ENCODE data around the gene TSPO.
A peak's percentile ranks its signal among the peaks of the same experiment; 100 is the strongest.
"Not testable (repeated sequence)": the region's sequence is repeated elsewhere in the genome, so short reads cannot be mapped to it uniquely, and the experiment has no call there.

TSPO gene

DNA sequence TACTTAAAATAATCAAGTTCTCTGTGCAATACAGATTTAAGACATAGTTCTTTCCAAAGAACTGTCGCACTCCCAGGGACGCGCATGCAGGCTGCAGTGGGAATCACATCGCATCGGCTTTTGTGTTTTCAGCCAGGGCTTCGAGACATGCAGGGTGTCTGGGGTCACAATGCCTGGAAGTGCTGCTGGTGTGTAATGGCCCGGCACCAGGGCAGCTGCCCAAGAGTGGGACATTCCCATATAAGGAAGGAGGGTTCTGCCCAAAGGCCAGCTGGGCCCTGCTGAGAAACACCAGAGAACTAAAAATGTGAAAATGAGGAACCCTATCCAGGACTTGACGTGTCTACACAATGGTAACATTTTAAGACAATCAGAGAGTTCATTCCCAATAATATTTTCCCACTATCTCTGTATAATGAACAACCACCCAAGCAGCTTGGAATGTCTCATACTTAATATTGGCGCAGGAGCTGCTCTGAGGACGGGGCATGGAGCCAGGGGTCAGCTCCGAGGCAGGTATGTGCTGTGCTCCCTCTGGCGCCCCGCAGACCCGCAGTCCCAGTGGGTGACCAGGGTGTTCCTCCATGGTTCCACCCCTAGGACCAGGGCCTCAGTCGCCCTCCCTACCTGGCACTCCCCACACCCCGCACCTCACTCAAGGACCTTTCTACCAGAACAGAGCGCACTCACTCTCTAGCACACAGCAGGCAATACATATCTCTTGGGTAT, 19.4 kb upstream of the TSPO start:
- no peak for DNase-seq

DNA sequence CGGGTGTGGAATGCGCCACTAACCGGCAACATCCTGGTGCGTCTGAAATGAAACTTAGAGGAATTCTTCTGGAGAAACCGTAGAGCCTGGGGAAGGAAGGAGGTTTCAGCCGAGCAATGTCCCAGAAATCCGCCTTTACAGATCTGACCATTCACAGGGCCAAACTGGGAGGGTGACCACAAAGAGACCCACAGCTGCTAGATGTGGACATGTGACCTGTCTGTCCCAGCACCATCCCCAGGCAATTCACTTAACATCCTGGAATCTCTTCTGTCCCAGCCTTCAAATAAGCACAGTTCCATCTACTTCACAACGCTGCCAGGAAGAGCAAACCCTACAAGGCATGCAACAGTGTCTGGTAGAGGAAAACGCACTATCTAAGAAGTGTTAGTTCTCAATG, 18.0 kb upstream of the TSPO start:
- no peak for DNase-seq

- no peak for DNase-seq
Observed at GRCh38 chr22:43134553-43134952, 16.8 kb upstream of the TSPO start.

DNA sequence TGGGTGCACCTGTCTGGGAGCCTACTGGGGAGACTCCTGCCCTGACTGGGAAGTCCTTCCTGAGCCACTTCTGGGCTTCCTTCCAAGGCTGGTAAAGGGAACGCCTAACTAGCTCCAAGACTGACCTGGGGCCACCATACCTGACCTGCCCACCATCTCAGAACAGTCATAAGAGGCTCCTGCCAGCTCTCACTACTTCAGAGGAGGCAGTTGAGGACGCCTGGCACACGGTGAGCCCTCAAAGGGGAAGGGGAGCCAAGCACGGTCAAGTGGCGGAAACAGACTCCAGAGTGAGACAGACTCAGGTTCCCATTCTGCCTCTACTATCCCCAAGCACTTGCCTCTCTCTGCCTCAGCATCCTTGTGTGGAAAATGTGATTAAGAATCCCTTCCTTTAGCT, 15.8 kb upstream of the TSPO start:
- DNase-seq, result no peak

DNA sequence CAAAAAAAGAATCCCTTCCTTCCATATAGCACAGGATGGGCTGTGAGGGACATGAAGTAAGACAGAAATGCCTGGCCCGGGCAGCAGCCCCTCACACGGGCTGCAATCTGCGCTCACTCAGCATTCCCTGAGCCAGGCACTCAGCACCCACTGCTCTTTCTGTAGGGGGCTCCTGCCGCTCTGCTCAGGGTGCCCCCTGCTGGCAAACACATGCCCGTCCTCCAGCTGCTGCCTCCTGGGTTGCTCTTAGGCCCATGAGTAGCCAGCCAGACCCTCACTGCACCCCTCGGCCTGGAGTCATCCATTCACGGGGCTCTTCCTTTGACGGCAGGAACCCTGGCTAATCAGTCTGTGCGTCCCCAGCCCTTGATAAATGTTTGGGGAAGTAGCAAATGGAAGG, 15.1 kb upstream of the TSPO start:
- no peak for DNase-seq

DNA sequence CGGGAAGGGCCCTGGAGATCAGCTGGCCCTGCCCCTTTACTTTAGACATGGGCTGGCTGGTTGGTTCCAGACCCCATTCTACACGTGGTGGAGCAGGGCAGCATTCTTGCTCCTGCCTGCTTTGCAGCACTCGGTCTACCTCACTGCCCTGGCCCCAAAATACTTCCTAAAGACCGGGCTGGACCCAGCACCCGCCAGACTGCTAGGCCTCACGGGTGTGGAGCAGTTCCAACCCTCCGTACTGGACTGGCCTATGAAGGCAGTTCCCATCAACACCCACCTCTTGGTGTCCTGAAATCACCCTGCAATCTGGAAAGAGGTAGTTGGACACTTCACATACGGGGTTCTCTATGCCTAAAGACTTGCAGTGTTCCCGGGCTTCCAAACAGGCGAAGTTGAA, 14.6 kb upstream of the TSPO start:
- no peak for DNase-seq

- DNase-seq, result peak; percentile 74
Observed at GRCh38 chr22:43142880-43143562, 8.3 kb upstream of the TSPO start, which contains the start of gene MCAT. TSS of gene MCAT (minus strand) at chr22:43143398. CDS start at chr22:43143348, 50 bp downstream.

GRCh38 chr22:43144949-43145348, 6.4 kb upstream of the TSPO start:
- DNase-seq, result no peak

GRCh38 chr22:43145371-43145770, 6.0 kb upstream of the TSPO start:
- not testable (repeated sequence) for DNase-seq

DNA sequence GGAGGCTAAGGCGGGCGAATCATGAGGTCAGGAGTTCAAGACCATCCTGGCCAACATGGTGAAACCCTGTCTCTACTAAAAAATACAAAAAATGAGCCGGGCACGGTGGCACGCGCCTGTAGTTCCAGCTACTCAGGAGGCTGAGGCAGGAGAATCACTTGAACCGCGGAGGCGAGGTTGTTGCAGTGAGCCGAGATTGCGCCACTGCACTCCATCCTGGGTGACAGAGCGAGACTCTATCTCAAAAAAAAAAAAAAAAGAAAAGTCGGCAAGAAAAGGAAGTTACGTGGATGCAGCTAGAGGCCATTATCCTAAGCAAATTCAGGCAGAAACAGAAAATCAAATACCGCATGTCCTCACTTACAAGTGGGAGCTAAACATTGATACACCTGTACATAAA, 5.0 kb upstream of the TSPO start:
- not testable (repeated sequence) for DNase-seq

DNA sequence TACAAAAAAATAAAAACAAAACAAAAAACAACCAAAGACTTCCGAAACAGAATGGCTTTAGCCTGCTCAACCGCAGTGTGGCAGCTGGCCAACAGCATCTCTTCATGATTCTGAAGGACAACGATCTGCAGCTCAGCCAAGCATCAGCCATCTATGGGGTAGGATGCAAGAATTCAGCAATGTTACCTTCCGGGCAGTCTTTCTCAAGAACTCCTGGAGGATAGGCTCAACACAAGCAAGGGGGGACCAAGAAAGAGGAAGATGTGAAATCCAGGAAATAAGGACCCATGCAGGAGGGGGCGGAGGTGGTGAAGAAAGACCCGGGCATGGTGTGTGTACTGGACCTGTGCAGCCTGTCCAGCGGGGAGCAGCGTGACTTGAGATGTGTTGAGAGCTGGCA, 3.5 kb upstream of the TSPO start:
- DNase-seq, result no peak

- no peak for DNase-seq
Observed at GRCh38 chr22:43148581-43148980, 2.8 kb upstream of the TSPO start.

- no peak for DNase-seq
Observed at GRCh38 chr22:43150731-43151206, 590 bp upstream of the TSPO start.

GRCh38 chr22:43152003-43152356, 621 bp downstream of the TSPO start:
- no peak for DNase-seq

GRCh38 chr22:43152357-43153071, 1.2 kb downstream of the TSPO start:
- DNase-seq, result peak; percentile 55

- no peak for DNase-seq
Observed at GRCh38 chr22:43153899-43154298, 2.5 kb downstream of the TSPO start.

- DNase-seq, result no peak
Observed at GRCh38 chr22:43154887-43155536, 3.7 kb downstream of the TSPO start.

DNA sequence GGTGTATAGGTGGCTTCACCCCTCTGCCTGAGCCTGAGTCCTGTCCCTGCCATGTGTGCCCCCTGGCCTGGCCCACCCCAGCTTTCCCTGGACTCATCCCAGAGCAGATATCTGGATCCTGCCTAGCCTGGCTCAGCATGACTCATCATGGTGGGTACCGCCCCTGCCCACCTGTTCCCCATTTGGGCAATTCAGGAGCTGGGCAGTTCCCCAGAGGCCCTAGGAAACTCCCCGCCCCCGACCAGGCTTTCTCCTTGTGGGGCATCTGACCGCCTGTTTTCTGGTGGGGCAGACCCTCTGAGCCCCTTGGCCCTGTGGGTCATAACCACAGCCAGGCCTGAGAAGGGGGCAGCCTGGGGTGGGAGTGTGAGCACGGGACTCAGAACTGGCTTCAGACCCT, 4.4 kb downstream of the TSPO start:
- no peak for DNase-seq

DNA sequence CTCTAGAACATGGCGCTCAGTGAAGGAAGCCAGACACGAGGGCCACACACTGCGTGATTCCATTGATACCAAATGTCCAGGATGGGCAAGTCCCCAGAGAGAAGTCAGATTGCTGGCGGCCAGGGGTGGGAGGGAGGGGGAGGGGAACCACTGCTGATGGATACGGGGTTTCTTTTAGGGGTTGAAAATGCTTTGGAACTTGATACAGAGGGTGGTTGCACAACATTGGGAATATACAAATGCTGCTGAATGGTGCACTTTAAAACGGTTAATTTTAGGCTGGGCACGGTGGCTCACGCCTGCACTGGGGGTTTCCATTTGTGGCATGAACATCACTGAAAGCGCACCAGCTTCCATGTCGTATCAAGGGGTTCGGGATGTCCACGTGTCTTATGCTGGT, 5.1 kb downstream of the TSPO start:
- DNase-seq, result no peak

GRCh38 chr22:43157874-43158546, 6.7 kb downstream of the TSPO start:
- DNase-seq, result no peak

DNA sequence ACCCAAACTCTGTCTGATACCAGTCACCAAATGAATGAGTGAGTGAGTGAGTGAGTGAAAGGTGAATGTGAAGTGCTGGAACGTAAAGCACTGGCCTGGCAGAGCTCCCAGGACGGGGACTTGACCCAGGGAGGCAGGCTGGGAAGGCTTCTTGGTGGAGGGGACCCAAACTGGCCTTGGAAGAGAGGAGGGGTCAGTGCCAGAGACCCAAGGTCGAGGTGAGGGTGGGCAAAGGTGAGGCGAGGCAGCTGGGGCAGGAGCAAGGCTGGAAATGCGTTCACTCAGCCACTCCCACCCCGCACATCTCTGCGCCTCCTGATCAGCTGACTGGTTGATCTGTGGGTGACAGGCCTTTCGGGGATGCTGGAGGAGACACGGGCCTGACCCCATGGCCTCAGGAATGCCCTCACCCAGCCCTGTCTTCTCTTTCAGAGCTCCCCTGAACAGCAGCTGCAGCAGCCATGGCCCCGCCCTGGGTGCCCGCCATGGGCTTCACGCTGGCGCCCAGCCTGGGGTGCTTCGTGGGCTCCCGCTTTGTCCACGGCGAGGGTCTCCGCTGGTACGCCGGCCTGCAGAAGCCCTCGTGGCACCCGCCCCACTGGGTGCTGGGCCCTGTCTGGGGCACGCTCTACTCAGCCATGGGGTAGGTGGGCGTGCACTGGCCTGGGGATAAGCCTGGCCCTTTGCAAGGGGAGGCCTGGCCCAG, 7.6 kb downstream of the TSPO start:
- DNase-seq, result no peak

All from activated effector memory CD4-positive, alpha-beta T cell treated with Interleukin-2 at 50 U/mL for 16 hours (primary cell).